ENCODE measurements around the gene TENT4A. TPM values are rescaled to one million over a fixed set of nuclear protein-coding genes. Genes with fewer than 3 reads are reported as not detected.
"Not testable (repeated sequence)": the region's sequence is repeated elsewhere in the genome, so short reads cannot be mapped to it uniquely, and the experiment has no call there.

The TENT4A gene
- polyA plus RNA-seq (ENCODE audit: insufficient read length in 10 of 10) = 10 to 100 TPM; 14.1 to 24.1 (median 16.8) TPM
- long read RNA-seq, donor 1, full-length matches to known transcripts = 2 of 2 reads
- long read RNA-seq, donor 1, partial matches to known transcripts = 0 of 2 reads
- long read RNA-seq, donor 1, other reads (novel, unspliced or antisense) = 0 of 2 reads
- long read RNA-seq, donor 2, full-length matches to known transcripts = 2 of 2 reads
- long read RNA-seq, donor 2, partial matches to known transcripts = 0 of 2 reads
- long read RNA-seq, donor 2, other reads (novel, unspliced or antisense) = 0 of 2 reads
- long read RNA-seq, donor 3 = 0 reads
- long read RNA-seq, donor 4, full-length matches to known transcripts = 2 of 2 reads
- long read RNA-seq, donor 4, partial matches to known transcripts = 0 of 2 reads
- long read RNA-seq, donor 4, other reads (novel, unspliced or antisense) = 0 of 2 reads
- long read RNA-seq, donor 5 = 0 reads
- long read RNA-seq, donor 6, full-length matches to known transcripts = 1 of 1 reads
- long read RNA-seq, donor 6, partial matches to known transcripts = 0 of 1 reads
- long read RNA-seq, donor 6, other reads (novel, unspliced or antisense) = 0 of 1 reads
- long read RNA-seq, donor 7, partial matches to known transcripts = 0 of 1 reads
- long read RNA-seq, donor 7, other reads (novel, unspliced or antisense) = 0 of 1 reads
- long read RNA-seq, donor 8 = 0 reads
- long read RNA-seq, donor 9 = 0 reads

DNA sequence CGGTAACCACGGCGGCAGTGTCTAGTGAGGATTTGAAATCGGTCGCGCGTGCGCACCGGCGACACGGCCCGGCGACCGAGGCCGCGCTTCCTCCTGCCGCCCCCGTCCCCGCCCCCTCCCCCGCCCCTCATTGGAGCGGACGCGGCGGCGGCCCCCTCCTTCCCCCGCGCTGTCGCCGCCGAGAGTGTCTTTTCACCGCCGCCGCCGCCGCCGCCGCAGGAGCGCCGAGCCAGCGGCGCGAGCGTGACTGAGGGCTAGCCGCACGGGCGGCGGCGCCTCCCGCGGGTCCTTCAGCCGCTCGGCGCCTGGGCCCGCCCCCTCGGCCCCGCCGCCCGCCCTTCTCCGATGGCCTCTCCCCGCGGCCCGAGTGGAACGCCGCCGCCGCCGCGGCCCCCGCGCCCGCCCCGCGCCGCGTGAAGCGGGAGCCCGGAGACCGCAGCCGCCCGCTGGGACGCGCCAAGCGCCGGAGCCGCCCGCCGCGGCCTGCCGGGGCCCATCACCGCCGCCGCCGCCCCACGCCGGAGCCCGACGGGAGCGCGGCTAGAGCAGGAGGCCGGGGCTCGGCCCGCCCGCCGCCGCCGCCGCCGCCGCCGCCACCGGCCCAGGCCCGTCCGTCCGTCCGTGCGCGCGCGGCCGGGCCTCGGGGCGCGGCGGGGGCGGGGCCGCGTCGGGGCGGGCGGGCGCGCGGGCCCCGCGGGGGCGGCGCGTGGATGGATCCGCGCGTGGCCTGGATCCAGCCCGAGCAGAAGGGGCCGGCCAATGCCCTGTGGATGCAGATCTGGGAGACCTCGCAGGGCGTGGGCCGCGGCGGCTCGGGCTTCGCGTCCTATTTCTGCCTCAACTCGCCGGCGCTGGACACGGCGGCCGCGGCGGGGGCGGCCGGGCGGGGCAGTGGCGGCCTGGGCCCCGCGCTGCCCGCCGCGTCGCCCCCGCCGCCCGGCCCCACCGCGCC is at the start of gene TENT4A:
Gene TENT4A, plus strand, starts transcription at position 159 of the 952 bp plus-strand sequence. Its CDS starts 552 bp downstream, at position 711.
- DNase-seq = peak in 2 of 3 donors; percentile 44 to 51

DNA sequence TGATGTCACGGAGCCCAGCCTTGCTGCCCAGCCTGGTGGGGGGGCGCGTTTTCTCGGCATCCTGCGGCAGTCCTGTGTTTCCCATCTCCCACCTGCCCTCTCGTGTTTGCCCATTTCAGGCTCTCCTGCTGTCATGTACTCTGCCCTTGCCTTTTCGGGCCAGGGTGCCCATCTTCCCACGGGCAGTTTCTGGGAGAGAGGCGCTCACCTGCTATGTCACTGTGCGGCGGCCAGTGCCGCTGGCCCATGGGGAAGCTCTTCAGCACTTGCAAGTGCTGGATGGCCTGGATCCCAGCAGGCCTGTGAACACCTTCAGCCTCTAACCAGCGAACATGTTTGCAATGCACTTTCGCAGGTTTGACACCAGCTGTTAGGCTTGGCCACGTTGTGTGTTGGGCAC is 46.5 kb upstream of the TENT4A start:
- DNase-seq = no peak

DNA sequence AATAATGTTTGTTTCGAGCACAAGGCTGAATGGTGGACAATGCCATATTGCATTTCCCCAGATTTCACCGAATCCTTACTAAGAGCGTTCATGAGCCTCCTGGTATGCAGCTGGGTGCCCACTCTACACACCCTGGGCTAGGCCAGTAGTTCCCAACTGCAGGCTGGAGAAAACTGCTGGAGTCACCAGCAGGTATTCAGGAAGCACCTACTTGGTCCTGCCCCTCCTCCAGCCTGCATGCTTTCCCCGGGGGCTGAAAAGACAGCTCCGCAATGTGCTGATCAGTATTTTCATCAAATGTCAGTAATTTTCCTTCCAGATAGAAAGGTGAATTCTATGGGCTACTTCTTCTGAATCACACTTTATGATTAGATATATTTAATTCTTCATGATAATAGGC is 45.6 kb upstream of the TENT4A start:
- DNase-seq = no peak

DNA sequence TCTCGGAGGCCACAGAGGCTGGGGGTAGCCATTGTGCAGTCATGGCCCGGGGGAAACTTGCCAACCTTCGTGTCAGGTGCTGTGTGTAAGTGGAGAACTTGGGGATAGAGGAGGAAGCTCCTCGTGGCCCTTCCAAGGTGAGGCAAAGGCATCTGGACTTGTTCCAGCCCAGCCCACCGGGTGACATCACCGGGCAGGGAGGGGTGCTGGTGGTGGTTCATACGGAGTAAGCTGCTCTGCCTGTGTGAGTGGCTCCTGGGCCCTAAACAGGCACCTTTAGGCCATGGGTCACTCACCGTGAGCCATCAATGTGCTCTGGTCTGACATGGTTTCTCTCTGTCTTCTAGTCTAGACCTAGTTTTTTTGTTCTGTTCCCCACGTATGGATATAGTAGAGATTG is 44.5 kb upstream of the TENT4A start:
- not testable (repeated sequence) for DNase-seq

DNA sequence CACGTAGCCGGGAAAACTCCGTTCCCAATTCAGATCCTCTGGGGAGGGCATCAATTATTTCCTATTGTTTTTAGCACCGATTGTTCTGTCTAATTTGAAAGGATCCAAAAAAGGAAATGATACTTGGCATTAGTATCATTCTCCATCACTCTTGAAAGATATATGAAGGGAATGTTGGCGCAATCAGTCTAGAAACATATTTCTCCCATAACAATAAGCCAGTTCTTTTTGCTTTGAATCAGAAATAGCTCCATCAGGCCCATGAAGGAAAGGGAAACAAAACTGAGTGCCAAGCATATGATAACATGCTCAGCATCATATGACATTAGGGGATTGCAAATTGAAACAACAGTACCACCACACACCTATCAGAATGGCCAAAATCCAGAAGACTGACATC is 40.2 kb upstream of the TENT4A start:
- no peak for DNase-seq

DNA sequence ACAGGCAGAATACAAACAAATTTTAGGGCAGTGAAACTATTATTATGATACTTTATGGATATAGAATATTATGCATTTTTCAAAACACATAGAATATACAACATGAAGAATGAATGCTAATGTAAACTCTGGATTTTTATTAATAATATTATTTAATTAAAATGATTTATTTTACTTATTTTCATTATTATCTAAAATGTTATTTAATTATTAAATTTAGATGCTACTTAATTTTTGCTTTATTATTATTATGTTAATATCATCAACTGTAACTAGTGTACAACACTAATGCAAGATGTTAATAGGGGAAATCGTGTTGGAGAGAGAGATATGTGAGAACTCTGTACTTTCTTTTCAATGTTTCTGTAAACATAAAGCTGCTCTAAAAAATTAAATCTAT is 39.3 kb upstream of the TENT4A start:
- no peak for DNase-seq

DNA sequence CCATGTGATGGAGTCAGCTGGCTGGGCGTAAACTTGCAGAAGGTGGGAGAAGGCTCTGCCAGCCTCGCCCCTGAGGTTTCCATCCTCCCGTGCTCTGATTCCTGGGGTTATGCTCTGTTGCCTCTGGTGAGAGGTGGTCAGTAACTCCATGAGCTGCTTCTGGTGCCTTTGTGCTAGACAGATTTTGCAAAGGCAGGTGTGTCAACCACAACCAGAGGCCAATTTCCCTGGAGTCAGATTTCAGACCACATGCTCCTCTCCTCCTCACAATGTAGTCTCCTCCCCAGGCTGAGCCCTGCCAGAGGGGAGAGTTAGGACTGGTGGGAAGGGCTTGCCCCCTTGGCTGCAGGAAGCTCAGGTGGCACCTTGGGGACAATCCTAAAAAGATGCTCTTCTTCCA is 38.8 kb upstream of the TENT4A start:
- DNase-seq = no peak

DNA sequence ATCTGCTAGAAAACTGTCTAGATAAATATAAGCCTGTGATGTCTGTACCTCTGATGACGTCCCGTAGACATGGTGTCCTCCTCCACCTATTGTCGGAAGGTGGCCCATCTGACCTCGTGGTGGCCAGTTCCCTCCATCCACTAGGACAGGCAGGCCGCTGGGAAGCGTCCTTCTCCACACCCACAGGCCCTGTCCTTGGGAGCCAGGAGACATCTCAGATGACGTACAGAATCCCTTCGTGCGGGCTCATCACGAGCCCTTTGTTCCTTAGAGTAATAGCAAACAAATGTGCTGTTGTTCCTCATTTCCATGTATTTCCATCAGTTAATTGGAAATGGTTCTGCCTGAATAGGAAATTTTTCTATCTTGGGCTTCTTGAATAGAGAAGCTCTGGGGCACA is 38.3 kb upstream of the TENT4A start:
- no peak for DNase-seq

DNA sequence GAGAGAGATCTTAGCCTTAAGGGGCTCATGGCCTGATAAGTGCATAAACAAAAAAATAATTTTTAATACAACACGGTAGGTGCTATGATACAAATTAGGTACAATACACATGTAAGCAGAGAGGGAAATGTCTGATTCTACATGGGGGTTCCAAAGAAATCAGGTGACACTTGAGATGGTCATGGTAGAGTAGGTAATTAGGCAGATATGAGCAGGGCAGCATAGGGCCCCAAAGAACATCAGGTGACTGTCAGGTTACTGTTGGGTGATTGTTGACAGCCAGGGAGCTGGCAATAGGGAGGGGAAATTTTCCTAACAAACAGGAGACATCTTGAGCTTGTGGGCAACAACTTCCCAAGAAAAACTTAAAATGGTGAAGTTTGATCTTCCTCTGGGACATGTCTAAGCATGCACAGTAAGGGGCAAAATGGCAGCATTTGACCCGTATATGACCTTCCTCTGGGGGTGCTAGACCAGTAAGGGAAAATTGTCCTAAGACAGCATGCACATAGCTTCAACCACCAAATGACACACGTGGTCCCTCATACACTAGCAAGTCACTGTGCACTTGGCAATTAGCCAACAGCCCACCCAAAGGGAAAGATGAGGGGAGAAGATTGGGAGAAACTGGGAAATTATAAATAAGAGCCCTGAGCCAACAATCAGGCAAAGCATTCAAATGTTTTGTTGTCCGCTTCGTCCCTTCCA is 37.3 kb upstream of the TENT4A start:
- no peak for DNase-seq

DNA sequence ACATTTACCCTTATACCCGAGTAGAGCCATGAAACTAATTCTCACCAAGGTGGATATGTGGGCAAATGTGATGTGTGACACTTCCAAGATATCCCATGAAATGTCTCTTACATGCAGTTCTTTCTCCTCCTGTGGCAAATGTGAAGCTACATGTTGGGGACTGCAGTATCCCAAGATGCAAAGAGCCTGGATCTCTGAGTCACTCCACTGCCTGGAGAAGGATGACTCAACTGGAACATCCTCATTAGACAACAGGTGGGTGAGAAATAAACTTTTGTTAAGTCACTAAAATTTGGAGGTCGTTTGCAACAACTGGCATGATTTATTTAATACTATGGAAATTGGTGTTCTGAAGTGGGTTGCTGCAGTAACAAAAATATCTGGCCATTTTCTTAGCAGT is 36.5 kb upstream of the TENT4A start:
- no peak for DNase-seq

DNA sequence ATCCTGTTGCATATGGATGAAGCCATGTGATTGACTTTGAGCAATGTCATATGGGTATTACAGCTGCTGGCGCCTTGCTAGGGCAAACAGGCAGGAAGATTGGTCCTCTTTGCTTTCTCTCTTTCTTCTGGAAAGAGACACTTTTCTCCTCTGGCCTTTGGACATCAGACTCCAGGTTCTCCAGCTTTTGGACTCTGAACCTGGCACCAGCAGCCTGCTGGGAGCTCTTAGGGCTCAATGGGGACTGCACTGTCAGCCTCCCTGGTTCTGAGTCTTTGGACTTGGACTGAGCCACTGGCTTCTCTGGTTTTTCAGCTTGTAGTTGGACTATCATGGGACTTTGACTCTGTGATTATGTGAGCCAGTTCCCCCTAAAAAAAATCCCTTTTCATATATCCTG is 34.8 kb upstream of the TENT4A start:
- DNase-seq = no peak

DNA sequence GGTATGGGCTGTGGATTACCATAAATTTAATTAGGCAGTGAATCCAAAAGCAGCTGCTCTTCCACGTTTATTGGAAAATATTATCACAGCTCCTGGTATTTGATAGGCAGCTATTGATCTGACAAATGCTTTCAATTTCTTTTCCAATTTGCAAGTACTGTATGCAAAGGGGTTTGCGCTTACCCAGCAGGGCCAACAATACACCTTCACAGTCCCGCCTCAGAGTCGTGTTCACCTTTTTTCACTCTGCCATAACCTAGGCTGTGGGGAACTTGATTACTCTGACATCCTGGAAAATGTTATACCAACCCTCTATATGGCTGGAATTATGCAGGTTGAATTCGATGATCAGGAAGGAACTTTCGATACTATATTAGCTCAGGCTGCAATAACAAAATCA is 32.3 kb upstream of the TENT4A start:
- DNase-seq = no peak

DNA sequence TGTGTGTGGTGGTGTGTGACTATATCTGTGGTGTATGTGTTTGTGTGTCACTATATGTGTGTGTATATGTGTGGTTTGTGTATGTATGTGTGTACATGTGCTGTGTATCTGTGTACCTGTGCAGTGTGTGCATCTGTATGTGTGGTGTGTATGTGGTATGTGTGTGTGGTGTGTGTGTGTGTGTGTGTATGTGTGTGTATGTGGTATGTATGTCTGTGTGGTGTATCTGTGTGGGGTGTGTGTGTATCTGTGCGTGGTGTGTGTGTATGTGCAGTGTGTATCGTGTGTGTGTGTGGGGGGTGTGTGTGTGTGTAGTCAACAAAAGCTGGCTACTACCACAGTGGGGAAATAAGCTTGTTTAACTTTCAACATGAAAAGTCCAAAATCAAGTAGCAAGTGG is 31.6 kb upstream of the TENT4A start:
- DNase-seq = no peak

DNA sequence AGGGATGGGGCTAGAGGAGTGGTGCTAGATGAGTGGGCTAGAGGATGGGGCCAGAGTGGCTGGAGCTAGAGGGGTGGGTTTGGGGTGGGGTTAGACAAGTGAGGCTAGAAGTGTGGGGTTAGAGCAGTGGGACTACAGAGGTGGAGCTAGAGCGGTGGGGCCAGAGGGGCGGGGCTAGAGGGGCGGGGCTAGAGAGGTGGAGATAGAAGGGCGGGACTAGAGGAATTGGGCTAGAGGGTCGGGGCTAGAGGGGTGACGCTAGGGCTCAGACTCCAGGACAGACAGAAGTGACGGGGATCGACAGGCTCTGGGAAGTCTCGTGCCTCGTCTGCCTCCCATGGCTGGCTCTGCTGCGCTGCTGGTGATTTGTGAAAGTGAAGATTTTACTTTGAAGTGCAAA is 31.0 kb upstream of the TENT4A start:
- no peak for DNase-seq

DNA sequence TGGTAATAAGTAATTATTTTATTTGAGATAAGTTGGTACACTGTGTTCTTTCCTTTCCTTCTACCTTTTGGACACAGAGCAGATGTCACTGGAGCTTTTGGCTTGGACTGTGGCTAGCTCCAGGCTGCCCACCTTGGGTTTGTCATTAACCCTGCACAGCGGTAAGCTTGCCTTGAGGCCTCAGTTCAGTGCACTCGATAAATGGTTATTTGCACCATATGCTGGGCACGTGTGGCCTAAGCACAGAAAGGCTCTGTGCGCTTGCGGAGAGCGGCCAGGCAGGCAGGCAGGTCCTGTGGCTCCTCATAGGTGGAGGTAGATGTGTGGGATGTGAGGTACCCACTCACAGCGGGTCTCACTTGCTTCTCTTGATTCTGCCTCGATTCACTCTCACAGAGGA is 30.0 kb upstream of the TENT4A start:
- no peak for DNase-seq

DNA sequence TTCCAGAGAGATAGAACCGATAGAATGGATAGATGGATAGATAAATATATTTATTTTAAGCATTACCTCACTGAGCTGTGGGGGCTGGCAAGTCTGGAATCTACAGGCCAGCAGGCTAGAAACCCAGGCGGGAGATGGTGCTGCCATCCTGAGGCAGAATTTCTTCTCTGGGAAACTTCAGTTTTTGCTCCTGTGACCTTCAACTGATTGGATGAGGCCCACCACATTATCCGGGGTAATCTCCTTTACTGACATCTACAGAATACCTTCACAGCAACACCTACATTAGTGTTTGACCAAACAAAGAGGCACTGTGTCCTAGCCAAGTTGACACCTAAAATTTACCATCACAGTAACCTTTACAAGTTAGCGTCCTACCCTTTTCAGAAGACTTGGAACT is 29.2 kb upstream of the TENT4A start:
- DNase-seq = no peak

DNA sequence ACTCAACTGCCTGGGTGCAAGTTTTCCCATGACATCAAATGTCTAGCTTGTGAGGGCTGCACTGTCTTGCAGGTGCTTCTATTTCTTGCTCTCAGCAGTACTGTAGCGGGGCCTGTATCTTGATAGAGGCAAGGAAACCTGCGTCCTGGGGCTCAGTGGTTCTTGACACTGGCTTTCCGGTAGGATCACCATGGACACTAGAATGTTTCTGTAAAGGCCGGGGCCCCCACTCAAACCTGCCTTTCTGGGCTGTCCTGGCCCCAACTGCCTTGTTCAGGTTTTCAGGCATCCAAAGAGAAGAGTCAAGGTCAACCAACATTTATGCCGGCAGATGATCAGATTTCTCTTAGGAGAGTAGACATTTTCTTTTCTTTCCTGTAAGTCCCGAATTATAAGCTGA is 26.7 kb upstream of the TENT4A start:
- no peak for DNase-seq

DNA sequence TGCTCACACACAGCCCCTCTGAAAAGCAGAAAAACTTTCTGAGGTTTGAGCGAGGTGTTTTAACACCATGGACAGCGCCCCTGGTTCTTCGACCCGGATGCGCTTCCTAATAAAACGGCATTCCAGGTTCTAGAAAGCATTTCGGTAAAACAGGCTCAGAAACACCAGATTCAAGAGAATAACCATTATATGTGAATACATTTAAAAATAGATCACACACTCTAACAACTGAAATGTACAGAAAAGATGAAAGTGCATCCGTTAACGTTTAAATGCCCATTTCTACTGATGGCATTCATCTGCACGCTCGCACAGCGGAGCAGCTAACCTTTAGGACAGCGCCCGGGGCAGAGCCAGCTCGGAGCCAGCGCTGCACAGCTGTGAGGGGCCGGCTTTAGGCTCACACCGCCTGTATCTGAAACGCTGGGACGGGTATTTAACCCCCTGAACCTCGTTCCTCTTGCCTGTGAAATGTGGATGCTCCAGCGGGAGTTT is 26.3 kb upstream of the TENT4A start:
- peak; percentile 20 to 85 (median 61) for DNase-seq

DNA sequence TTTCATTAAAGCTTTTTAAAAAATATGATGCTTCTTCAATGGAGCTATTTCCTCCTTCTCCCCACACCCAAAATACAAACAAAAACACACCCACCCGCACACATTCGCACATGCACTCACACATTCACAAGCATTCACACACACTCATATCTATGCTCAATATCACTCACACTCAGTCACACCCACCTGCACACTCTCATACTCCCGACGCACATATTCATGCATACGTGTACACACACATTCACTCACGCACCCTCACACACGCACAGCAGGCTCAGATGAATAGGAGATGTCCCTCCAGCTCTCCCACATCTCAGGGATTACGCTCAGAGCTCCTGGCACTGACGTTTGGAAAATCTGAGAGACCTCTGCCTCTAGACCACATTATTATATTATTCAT is 25.7 kb upstream of the TENT4A start:
- no peak for DNase-seq

DNA sequence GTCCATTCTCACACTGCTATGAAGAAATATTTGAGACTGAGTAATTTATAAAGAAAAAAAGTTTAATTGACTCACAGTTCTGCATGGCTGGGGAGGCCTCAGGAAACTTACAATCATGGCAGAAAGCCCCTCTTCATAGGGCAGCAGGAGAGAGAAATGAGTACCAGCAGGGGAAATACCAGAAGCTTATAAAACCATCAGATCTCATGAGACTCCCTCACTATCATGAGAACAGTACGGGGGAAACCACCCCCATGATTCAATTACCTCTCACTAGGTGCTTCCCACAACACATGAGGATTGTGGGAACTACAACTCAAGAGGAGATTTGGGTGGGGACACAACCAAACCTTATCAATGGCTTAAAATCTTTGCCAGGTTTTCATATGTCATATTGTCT is 20.3 kb upstream of the TENT4A start:
- DNase-seq = no peak

DNA sequence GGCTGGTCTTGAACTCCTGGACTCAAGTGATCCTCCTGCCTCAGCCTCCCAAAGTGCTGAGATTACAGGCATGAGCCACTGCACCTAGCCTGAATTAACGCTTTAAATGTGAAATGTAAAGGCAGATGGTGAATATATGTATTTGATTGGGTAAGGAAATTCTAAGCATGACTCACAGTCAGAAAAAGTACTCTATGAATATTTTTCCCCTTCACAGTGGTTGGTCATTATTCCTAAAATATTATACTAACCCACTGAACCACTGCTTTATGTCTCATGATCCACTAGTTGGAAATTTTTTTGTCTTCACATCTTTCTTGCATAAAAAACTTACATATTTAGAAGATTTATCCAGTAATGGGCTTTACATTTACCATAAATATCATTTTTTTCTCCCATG is 14.5 kb upstream of the TENT4A start:
- DNase-seq = no peak
